ENCODE measurements around the gene FALEC. TPM values are rescaled to one million over a fixed set of nuclear protein-coding genes. Genes with fewer than 3 reads are reported as not detected.

The FALEC gene
- total RNA-seq, 2 experiments from 2014 or later, result not detected

- Mint-ChIP-seq H3K36me3 (ENCODE audit: low read depth) (peaks cover 23% of the 10 kb centered on the region), H3K27ac (no peak overlapping the region), H3K4me3 (no peak overlapping the region), H3K9me3 (no peaks in the 10 kb centered on the region), H3K27me3 (no peaks in the 10 kb centered on the region), H3K4me1 (ENCODE audit: low read depth) (peaks cover 6% of the 10 kb centered on the region)
- DNase-seq, result no peak
- TF ChIP-seq CTCF (IDR thresholded peaks at IDR 0.05), result no peak
- CTCF ChIA-PET, result interaction anchor here (1.1 kb wide), 1 partner anchor 24 kb away, joined by 3 read pairs; no protein-coding TSS in a partner anchor
- ATAC-seq, result no peak
- intact Hi-C loops (cut with micrococcal nuclease), result no loop called here
- POLR2A ChIA-PET, result no interaction called here
Observed at GRCh38 chr1:150508982-150509381, 6.6 kb upstream of the FALEC start.

- Mint-ChIP-seq H3K4me3 (no peak overlapping the region), H3K36me3 (ENCODE audit: low read depth) (peaks cover 9% of the 10 kb centered on the region), H3K27ac (no peak overlapping the region), H3K9me3 (no peaks in the 10 kb centered on the region), H3K27me3 (no peaks in the 10 kb centered on the region), H3K4me1 (ENCODE audit: low read depth) (peaks cover 12% of the 10 kb centered on the region)
- intact Hi-C loops (cut with micrococcal nuclease), result loop anchor here (10.0 kb wide), 1 partner anchor 47 kb away; no protein-coding TSS in a partner anchor
- no peak for DNase-seq
- ChIA-PET CTCF (interaction anchor here (1.0 kb wide), 1 partner anchor 82 kb away, joined by 3 read pairs; no protein-coding TSS in a partner anchor), POLR2A (interaction anchor here (0.9 kb wide), 1 partner anchor 14 kb away, joined by 3 read pairs; no protein-coding TSS in a partner anchor)
- ATAC-seq, result no peak
- TF ChIP-seq CTCF (IDR thresholded peaks at IDR 0.05), result no peak
Observed at GRCh38 chr1:150511551-150511950, 4.0 kb upstream of the FALEC start.

- POLR2A ChIA-PET, result interaction anchor here (0.9 kb wide), 1 partner anchor 14 kb away, joined by 3 read pairs; no protein-coding TSS in a partner anchor
- intact Hi-C loops (cut with micrococcal nuclease), result loop anchor here (10.0 kb wide), 1 partner anchor 47 kb away; no protein-coding TSS in a partner anchor
- Mint-ChIP-seq H3K4me3 (no peak overlapping the region), H3K4me1 (ENCODE audit: low read depth) (peaks cover 15% of the 10 kb centered on the region), H3K27me3 (no peaks in the 10 kb centered on the region), H3K27ac (no peak overlapping the region), H3K36me3 (ENCODE audit: low read depth) (peaks cover 4% of the 10 kb centered on the region), H3K9me3 (no peaks in the 10 kb centered on the region)
- CTCF ChIA-PET, result interaction anchor here (1.0 to 5.5 kb wide), 2 partner anchors 20 to 83 kb away, joined by 3 to 30 read pairs; no protein-coding TSS in a partner anchor
- no peak for ATAC-seq
- DNase-seq, result no peak
- TF ChIP-seq CTCF (IDR thresholded peaks at IDR 0.05), result no peak
Observed at GRCh38 chr1:150511985-150512660, 3.4 kb upstream of the FALEC start.

- DNase-seq, result no peak
- Mint-ChIP-seq H3K4me3 (no peak overlapping the region), H3K27me3 (no peaks in the 10 kb centered on the region), H3K4me1 (ENCODE audit: low read depth) (peaks cover 12% of the 10 kb centered on the region), H3K36me3 (ENCODE audit: low read depth) (peaks cover under 1% of the 10 kb centered on the region), H3K27ac (no peak overlapping the region), H3K9me3 (no peaks in the 10 kb centered on the region)
- ChIA-PET CTCF (interaction anchor here (0.6 to 5.5 kb wide), 2 partner anchors 20 to 405 kb away, joined by 3 to 30 read pairs; no protein-coding TSS in a partner anchor), POLR2A (interaction anchor here (1.0 kb wide), 1 partner anchor 25 kb away, joined by 4 read pairs; no protein-coding TSS in a partner anchor)
- no peak for TF ChIP-seq CTCF (IDR thresholded peaks at IDR 0.05)
- ATAC-seq, result no peak
- intact Hi-C loops (cut with micrococcal nuclease), result loop anchor here (10.0 kb wide), 1 partner anchor 48 kb away; no protein-coding TSS in a partner anchor
Observed at GRCh38 chr1:150512846-150513245, 2.7 kb upstream of the FALEC start.

- Mint-ChIP-seq H3K27me3 (no peaks in the 10 kb centered on the region), H3K36me3 (ENCODE audit: low read depth) (no peaks in the 10 kb centered on the region), H3K27ac (no peak overlapping the region), H3K4me1 (ENCODE audit: low read depth) (peaks cover 12% of the 10 kb centered on the region), H3K9me3 (no peaks in the 10 kb centered on the region), H3K4me3 (no peak overlapping the region)
- DNase-seq (no peak), ATAC-seq (no peak)
- no peak for TF ChIP-seq CTCF (IDR thresholded peaks at IDR 0.05)
- intact Hi-C loops (cut with micrococcal nuclease), result loop anchor here (10.0 kb wide), 1 partner anchor 49 kb away; no protein-coding TSS in a partner anchor
- POLR2A ChIA-PET, result interaction anchor here (1.0 to 1.4 kb wide), 3 partner anchors 10 to 26 kb away, joined by 3 to 4 read pairs (median 3); no protein-coding TSS in a partner anchor
- CTCF ChIA-PET, result interaction anchor here (0.6 to 5.5 kb wide), 2 partner anchors 19 to 405 kb away, joined by 3 to 30 read pairs; no protein-coding TSS in a partner anchor
Observed at GRCh38 chr1:150513351-150513791, 2.2 kb upstream of the FALEC start.

Measured in activated CD8-positive, alpha-beta T cell treated with anti-CD3 and anti-CD28 coated beads for 36 hours (primary cell).